ENCODE results near the gene DUSP8.
"Not testable (repeated sequence)": the region's sequence is repeated elsewhere in the genome, so short reads cannot be mapped to it uniquely, and the experiment has no call there.

The DUSP8 gene

GRCh38 chr11:1572197-1573076 lies at the start of gene DUSP8:
Gene DUSP8, minus strand, starts transcription at chr11:1572271. Its CDS starts 6,445 bp downstream, at chr11:1565826.
- peak within 1 kb of the TSS; percentile 66; the same call in 1 of the 2 replicates for H3K9ac ChIP-seq
- H3K4me2 ChIP-seq, result peak within 1 kb of the TSS; percentile 95
- H3K4me1 ChIP-seq, result peaks cover 43% of the 10 kb centered on the region
- no peak for TF ChIP-seq Cebpa-rat (IDR thresholded peaks at IDR 0.05)
- peak within 1 kb of the TSS; percentile 71 for H3K4me3 ChIP-seq
- H3K36me3 ChIP-seq, result no peaks in the 10 kb centered on the region
- 0 out of 2 replicates have a peak, but pooled peaks cover under 1% of the 10 kb centered on the region for H3K9me3 ChIP-seq
- H4K20me1 ChIP-seq, result peaks cover 63% of the 10 kb centered on the region
- 0 out of 2 replicates have a peak within 1 kb of the TSS, but pooled peaks have one; percentile 4 for H3K27ac ChIP-seq
- peaks cover 85% of the 10 kb centered on the region for H3K27me3 ChIP-seq

- H3K4me2 ChIP-seq, result peak overlapping the region; percentile 34; the same call in 1 of the 2 replicates
- no peak overlapping the region for H3K4me3 ChIP-seq
- no peak overlapping the region for H3K9ac ChIP-seq
- no peak for TF ChIP-seq Cebpa-rat (IDR thresholded peaks at IDR 0.05)
- H4K20me1 ChIP-seq, result no peaks in the 10 kb centered on the region
- no peak overlapping the region for H3K27ac ChIP-seq
- peaks cover 5% of the 10 kb centered on the region; the same call in 1 of the 2 replicates for H3K9me3 ChIP-seq
- H3K4me1 ChIP-seq, result peaks cover 9% of the 10 kb centered on the region
- H3K27me3 ChIP-seq, result 0 out of 2 replicates have a peak, but pooled peaks cover 3% of the 10 kb centered on the region
- no peaks in the 10 kb centered on the region for H3K36me3 ChIP-seq
Observed at GRCh38 chr11:1619449-1619848, 47.4 kb upstream of the DUSP8 start.

- no peak overlapping the region for H3K27ac ChIP-seq
- H3K9me3 ChIP-seq, result peaks cover 5% of the 10 kb centered on the region; the same call in 1 of the 2 replicates
- no peak for TF ChIP-seq Cebpa-rat (IDR thresholded peaks at IDR 0.05)
- H3K4me2 ChIP-seq, result no peak overlapping the region
- H3K4me1 ChIP-seq, result peaks cover 9% of the 10 kb centered on the region
- no peaks in the 10 kb centered on the region for H4K20me1 ChIP-seq
- 0 out of 2 replicates have a peak, but pooled peaks cover 3% of the 10 kb centered on the region for H3K27me3 ChIP-seq
- no peak overlapping the region for H3K4me3 ChIP-seq
- H3K9ac ChIP-seq, result no peak overlapping the region
- H3K36me3 ChIP-seq, result no peaks in the 10 kb centered on the region
Observed at GRCh38 chr11:1618231-1618630, 46.2 kb upstream of the DUSP8 start.

GRCh38 chr11:1608363-1608762 lies 36.3 kb upstream of the DUSP8 start, which contains the start of gene KRTAP5-3:
Gene KRTAP5-3, minus strand, starts transcription at chr11:1608463. Its CDS starts 78 bp downstream, at chr11:1608385.
- no peaks in the 10 kb centered on the region for H4K20me1 ChIP-seq
- H3K9ac ChIP-seq, result no peak within 1 kb of the TSS
- no peak for TF ChIP-seq Cebpa-rat (IDR thresholded peaks at IDR 0.05)
- no peak within 1 kb of the TSS for H3K4me3 ChIP-seq
- H3K9me3 ChIP-seq, result peaks cover 7% of the 10 kb centered on the region; the same call in 1 of the 2 replicates
- peaks cover 12% of the 10 kb centered on the region; the same call in 1 of the 2 replicates for H3K4me1 ChIP-seq
- H3K4me2 ChIP-seq, result peak within 1 kb of the TSS; percentile 28; the same call in 1 of the 2 replicates
- no peaks in the 10 kb centered on the region for H3K27me3 ChIP-seq
- H3K27ac ChIP-seq, result no peak within 1 kb of the TSS
- H3K36me3 ChIP-seq, result no peaks in the 10 kb centered on the region

- H3K36me3 ChIP-seq, H3K27me3 ChIP-seq, H3K4me3 ChIP-seq, H4K20me1 ChIP-seq, H3K9me3 ChIP-seq, H3K27ac ChIP-seq, H3K9ac ChIP-seq: not testable (repeated sequence)
- H3K4me1 ChIP-seq, result peaks cover 12% of the 10 kb centered on the region; the same call in 1 of the 2 replicates
- peak overlapping the region; percentile 28; the same call in 1 of the 2 replicates for H3K4me2 ChIP-seq
Observed at GRCh38 chr11:1607901-1608300, 35.8 kb upstream of the DUSP8 start.

GRCh38 chr11:1607156-1607845 lies 35.2 kb upstream of the DUSP8 start:
- H3K9ac ChIP-seq, H3K27ac ChIP-seq, H3K4me3 ChIP-seq, H3K4me2 ChIP-seq, H4K20me1 ChIP-seq, H3K9me3 ChIP-seq, H3K27me3 ChIP-seq, H3K36me3 ChIP-seq: not testable (repeated sequence)
- peaks cover 12% of the 10 kb centered on the region; the same call in 1 of the 2 replicates for H3K4me1 ChIP-seq

GRCh38 chr11:1605923-1606322 lies 33.9 kb upstream of the DUSP8 start:
- H3K9ac ChIP-seq, H4K20me1 ChIP-seq, H3K4me2 ChIP-seq, H3K27ac ChIP-seq, H3K36me3 ChIP-seq, H3K9me3 ChIP-seq, H3K4me3 ChIP-seq, H3K27me3 ChIP-seq: not testable (repeated sequence)
- H3K4me1 ChIP-seq, result peaks cover 12% of the 10 kb centered on the region; the same call in 1 of the 2 replicates

GRCh38 chr11:1604711-1605110 lies 32.6 kb upstream of the DUSP8 start:
- no peak overlapping the region for H3K9ac ChIP-seq
- peaks cover 12% of the 10 kb centered on the region; the same call in 1 of the 2 replicates for H3K4me1 ChIP-seq
- no peaks in the 10 kb centered on the region for H3K36me3 ChIP-seq
- H3K27me3 ChIP-seq, result no peaks in the 10 kb centered on the region
- H3K4me2 ChIP-seq, result no peak overlapping the region
- TF ChIP-seq Cebpa-rat (IDR thresholded peaks at IDR 0.05), result no peak
- no peaks in the 10 kb centered on the region for H3K9me3 ChIP-seq
- H3K27ac ChIP-seq, result no peak overlapping the region
- no peak overlapping the region for H3K4me3 ChIP-seq
- H4K20me1 ChIP-seq, result no peaks in the 10 kb centered on the region

- Histone ChIP-seq H3K4me2 (no peak overlapping the region), H3K9ac (no peak overlapping the region), H3K4me1 (peaks cover 12% of the 10 kb centered on the region; the same call in 1 of the 2 replicates), H4K20me1 (no peaks in the 10 kb centered on the region), H3K4me3 (no peak overlapping the region), H3K27me3 (no peaks in the 10 kb centered on the region), H3K9me3 (no peaks in the 10 kb centered on the region), H3K36me3 (no peaks in the 10 kb centered on the region), H3K27ac (no peak overlapping the region)
- TF ChIP-seq Cebpa-rat (IDR thresholded peaks at IDR 0.05), result no peak
Observed at GRCh38 chr11:1604181-1604580, 32.1 kb upstream of the DUSP8 start.
